PC-3 (cell line): ENCODE data around the gene EXOC2.

ENCODE experiments used
- CTCF ChIP-seq: fragments of 300-600 bp; sonication (generic); conservative IDR thresholded peaks from 2 replicates; pipeline ENCODE4 v1.5.1; 2017; ENCODE audit warnings: antibody characterized with exemption, low read depth, mild to moderate bottlenecking, low read length
- EZH2 ChIP-seq: fragments of 300-600 bp; sonication (generic); IDR thresholded peaks from one replicate; pipeline ENCODE4 v1.6.1; 2017; ENCODE audit warnings: antibody characterized with exemption, mild to moderate bottlenecking, low read length; ENCODE audit not compliant: unreplicated experiment

- no peak for TF ChIP-seq CTCF
- no peak for TF ChIP-seq EZH2
Observed at GRCh38 chr6:674406-674805, 18.5 kb downstream of the EXOC2 start.
